Activated CD4-positive, CD25-positive, alpha-beta regulatory T cell treated with anti-CD3 and anti-CD28 coated beads, Interleukin-2, amount 50 U/mL, for 24 hours (primary cell): ENCODE data around the gene TEAD4.

Experiments
- ATAC-seq, 2 donors: fragments of 150-1000 bp; cut with Tn5 transposase; one replicate each; pipeline ENCODE4 v1.10.0; 2021; ENCODE audit warnings: mild to moderate bottlenecking in 1 of 2, moderate library complexity in 1 of 2

TEAD4 gene

DNA sequence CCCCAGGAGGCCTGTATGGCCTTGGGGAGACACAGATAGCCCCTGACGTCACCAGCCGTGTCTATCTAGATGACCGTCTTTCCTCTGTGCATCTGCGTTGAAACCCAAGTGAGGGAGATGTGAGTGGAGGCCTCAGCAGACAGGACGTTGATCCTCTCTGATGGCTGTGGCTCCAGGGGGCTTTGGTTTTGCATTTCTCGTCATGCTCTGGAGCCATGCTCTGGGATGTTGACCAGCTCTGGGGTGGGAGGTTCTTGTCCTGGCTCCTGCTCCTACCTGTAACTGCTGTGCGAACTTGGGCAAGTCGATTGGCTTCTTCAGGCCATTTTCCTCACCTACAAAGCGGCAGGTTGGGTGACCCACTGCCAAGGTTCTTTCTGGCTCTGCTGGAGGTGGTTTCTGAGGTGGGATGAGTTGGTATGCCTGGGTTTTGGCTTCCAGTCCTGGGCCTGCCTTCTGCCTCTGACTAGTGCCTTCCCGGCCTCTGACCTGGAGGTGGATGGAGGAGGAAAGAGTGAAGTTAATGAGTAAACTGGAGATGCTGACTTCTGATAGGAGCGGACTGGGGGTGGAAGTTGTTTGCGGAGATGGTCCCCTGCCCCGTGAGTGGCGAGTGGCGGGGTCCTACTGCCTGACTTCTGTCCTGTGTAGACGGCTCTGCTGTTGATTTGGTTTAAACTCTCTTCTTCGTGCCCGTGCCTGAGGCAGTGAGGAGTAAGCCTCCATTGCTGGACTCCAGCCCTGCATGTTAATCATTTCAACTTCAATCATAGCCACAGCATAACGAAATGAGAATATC, 126.3 kb downstream of the TEAD4 start:
- no peak for ATAC-seq

DNA sequence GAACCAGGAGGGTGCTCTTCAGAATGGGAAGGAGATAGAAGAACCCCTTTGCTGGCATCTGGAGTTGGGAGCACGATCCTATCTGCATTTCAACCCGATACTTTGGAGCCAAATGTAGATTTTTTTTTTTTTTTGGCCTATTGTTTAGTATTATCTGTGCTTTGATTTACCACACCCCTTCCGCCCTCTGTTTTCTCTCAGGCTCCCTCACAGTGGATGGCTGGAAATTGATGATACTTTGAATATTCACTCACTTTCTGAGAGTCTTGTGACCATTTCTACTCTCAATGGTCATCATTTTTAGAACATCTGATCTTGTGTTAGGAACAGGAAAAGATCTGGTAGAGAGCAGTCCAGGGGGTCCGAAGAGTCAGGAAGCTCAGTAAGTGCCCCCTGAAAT, 127.0 kb downstream of the TEAD4 start:
- ATAC-seq: no peak

DNA sequence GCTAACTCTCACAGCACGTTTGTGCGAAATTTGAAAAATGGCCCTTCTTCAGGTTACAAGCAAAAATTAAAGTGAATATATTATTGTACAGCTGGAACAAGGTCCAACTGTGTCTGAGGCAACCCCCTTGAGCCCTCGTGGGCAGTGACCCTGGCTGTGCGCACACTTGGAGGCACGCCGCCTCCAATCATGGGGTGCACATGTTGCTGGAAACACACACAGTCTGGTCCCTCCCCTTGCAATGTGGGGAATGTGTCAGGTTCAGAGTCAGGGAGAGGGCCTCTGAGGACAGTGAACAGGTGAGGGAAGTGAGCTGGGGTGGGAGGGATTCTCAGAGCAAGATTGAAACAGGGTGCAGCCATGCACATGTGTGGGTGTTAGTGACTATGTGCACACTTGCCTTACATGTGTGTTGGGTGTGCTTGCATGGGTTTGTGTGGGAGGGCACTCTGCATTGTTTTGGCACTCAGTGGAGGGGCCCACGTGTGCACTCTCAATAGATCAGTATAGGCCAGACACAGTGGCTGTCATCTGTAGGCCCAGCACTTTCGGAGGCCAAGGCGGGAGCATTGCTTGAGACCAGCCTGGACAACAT, 127.6 kb downstream of the TEAD4 start:
- ATAC-seq: no peak

DNA sequence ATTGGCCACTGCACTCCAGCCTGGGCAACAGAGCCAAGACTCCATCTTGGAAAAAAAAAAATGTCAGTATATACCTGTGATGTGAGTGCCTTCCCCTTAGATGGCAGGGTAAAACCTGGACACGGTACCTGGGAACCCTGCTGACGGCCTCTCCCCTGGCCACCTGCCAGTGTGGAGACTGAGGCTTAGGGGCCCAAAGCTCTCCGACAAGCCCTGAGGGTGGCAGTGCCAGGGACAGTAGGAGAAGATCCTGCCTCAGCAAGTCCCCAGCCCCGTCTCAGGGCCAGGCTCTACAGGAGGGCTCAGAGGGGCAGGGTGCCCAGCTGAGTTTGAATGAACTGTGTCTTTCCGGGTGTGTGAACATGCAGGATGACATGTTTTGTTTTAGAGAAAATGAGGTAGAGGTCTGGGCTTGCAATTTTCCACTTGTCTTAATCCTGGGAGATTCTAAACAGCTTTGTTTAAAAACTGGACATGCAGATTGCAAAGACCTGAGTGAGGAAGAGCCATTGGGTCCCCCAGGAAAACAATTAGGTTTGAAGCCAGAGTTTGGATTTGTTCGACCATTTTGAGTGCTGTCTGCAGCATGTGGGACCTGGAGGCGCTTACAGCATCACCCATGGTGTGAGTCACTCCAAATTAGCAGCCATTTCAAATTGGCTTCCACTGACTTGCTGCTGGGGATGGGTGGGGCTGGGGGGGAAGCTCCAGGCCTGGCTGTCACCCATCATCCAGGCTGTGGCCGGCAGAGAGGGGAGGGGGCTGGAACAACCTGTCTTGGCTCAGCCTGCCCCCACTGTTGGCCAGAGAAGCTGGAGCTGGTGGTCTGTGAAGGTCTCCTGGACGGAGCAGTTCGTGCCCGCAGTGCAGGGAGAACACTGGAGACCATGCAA, 128.8 kb downstream of the TEAD4 start:
- ATAC-seq: no peak

DNA sequence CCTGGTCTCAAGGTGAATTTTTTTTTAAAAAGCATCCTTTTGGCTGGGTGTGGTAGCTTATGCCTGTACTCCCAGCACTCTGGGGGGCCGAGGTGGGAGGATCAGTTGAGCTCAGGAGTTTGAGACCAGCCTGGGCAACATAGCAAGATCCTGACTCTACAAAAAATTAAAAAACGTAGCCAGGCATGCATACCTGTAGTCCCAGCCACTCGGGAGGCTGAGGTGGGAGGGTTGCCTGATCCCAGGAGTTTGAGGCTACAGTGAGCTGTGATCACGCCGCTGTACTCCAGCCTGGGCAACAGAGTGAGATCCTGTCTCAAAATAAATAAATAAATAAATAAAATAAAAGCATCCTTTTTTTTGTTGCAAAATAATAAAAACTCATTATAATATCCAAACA, 130.4 kb downstream of the TEAD4 start:
- no peak for ATAC-seq
